Neural progenitor cell (in vitro differentiated cells): ENCODE measurements around the gene CYP4F2. TPM values are rescaled to one million over a fixed set of nuclear protein-coding genes. Genes with fewer than 3 reads are reported as not detected.
"Not testable (repeated sequence)": the region's sequence is repeated elsewhere in the genome, so short reads cannot be mapped to it uniquely, and the experiment has no call there.

Experiments
- DNase-seq: peaks from one replicate; pipeline ENCODE4 v3.0.0-alpha.2; 2016; ENCODE audit warnings: low spot score
- H2AFZ ChIP-seq: fragments of 200-600 bp; sonication (generic); replicated peaks from 2 replicates; pipeline ENCODE4 v1.6.1; 2016; ENCODE audit warnings: antibody characterized with exemption
- H3F3A ChIP-seq: fragments of 200-600 bp; sonication (generic); 2 replicates; pipeline ENCODE4 v1.6.1; 2016; ENCODE audit warnings: antibody characterized with exemption, low read depth
- H3K27ac ChIP-seq: fragments of 200-600 bp; sonication (generic); 2 replicates; pipeline ENCODE4 v1.5.1; 2016; ENCODE audit warnings: mild to moderate bottlenecking
- H3K27me3 ChIP-seq: fragments of 200-600 bp; sonication (generic); 2 replicates; pipeline ENCODE4 v1.6.1; 2016; ENCODE audit warnings: mild to moderate bottlenecking, moderate library complexity
- H3K36me3 ChIP-seq: fragments of 200-600 bp; sonication (generic); 2 replicates; pipeline ENCODE4 v1.5.1; 2016
- H3K4me1 ChIP-seq: fragments of 200-600 bp; sonication (generic); 2 replicates; pipeline ENCODE4 v1.6.1; 2016; ENCODE audit warnings: mixed run types
- H3K4me2 ChIP-seq: fragments of 200-600 bp; sonication (generic); 2 replicates; pipeline ENCODE4 v1.6.1; 2016
- H3K4me3 ChIP-seq: fragments of 200-600 bp; sonication (generic); 2 replicates; pipeline ENCODE4 v1.5.1; 2016
- H3K79me2 ChIP-seq: fragments of 200-600 bp; sonication (generic); 2 replicates; pipeline ENCODE4 v1.6.1; 2016; ENCODE audit warnings: low read depth
- H3K9ac ChIP-seq: fragments of 200-600 bp; sonication (generic); 2 replicates; pipeline ENCODE4 v1.6.1; 2016
- H3K9me3 ChIP-seq: fragments of 200-600 bp; sonication (generic); 2 replicates; pipeline ENCODE4 v1.5.1; 2016; ENCODE audit warnings: low read depth
- H4K20me1 ChIP-seq: fragments of 200-600 bp; sonication (generic); 2 replicates; pipeline ENCODE4 v1.6.1; 2016; ENCODE audit warnings: low read depth
- H3K27ac Mint-ChIP-seq: 3 replicates; pipeline ENCODE4 v1.8.0; 2021; ENCODE audit warnings: mixed read lengths
- H3K27me3 Mint-ChIP-seq: 2 replicates; pipeline ENCODE4 v1.8.0; 2022; ENCODE audit warnings: low read depth, mild to moderate bottlenecking, inconsistent platforms, moderate library complexity, mixed read lengths; ENCODE audit not compliant: insufficient read depth
- H3K36me3 Mint-ChIP-seq: 3 replicates; pipeline ENCODE4 v1.8.0; 2021; ENCODE audit warnings: mixed read lengths
- H3K4me1 Mint-ChIP-seq: 3 replicates; pipeline ENCODE4 v1.8.0; 2021; ENCODE audit warnings: mixed read lengths
- H3K4me3 Mint-ChIP-seq: 3 replicates; pipeline ENCODE4 v1.8.0; 2021; ENCODE audit warnings: mild to moderate bottlenecking, moderate library complexity, mixed read lengths
- H3K9me3 Mint-ChIP-seq: 3 replicates; pipeline ENCODE4 v1.8.0; 2020; ENCODE audit warnings: mixed read lengths
- EZH2 ChIP-seq: fragments of 200-600 bp; sonication (generic); IDR thresholded peaks from 2 replicates; pipeline ENCODE4 v1.6.1; 2017; ENCODE audit warnings: antibody characterized with exemption, mild to moderate bottlenecking, moderate library complexity
- EZH2phosphoT487 ChIP-seq: fragments of 200-600 bp; sonication (generic); IDR thresholded peaks from 2 replicates; pipeline ENCODE4 v1.6.1; 2017; ENCODE audit warnings: antibody characterized with exemption
- total RNA-seq: library from RNA; depleted of rRNA; stranded (reverse); fragments of >200 nt; gene quantifications from 2 replicates; pipeline ENCODE4 v1.2.3, GENCODE V29; 2015; ENCODE audit warnings: low replicate concordance
- TF ChIP-seq, protein P1 (sequence below): fragments of 200-600 bp; sonication (generic); IDR thresholded peaks from 2 replicates; pipeline ENCODE4 v1.5.1; 2017; ENCODE audit warnings: antibody characterized with exemption, mild to moderate bottlenecking

The CYP4F2 gene
- total RNA-seq, 1 donor from 2014 or later = not detected

- Histone ChIP-seq H3K9ac (no peak overlapping the region), H3K27me3 (no peaks in the 10 kb centered on the region), H3K36me3 (no peaks in the 10 kb centered on the region), H2AFZ (no peak overlapping the region), H3K4me2 (no peak overlapping the region), H3K4me1 (no peaks in the 10 kb centered on the region), H3F3A (no peaks in the 10 kb centered on the region), H3K4me3 (no peak overlapping the region), H3K79me2 (no peaks in the 10 kb centered on the region), H3K9me3 (no peaks in the 10 kb centered on the region), H3K27ac (no peak overlapping the region), H4K20me1 (no peaks in the 10 kb centered on the region)
- no peaks in the 10 kb centered on the region for H3K27me3 Mint-ChIP-seq
- H3K27ac Mint-ChIP-seq = no peak overlapping the region
- H3K4me1 Mint-ChIP-seq = no peaks in the 10 kb centered on the region
- TF ChIP-seq EZH2 (no peak), EZH2phosphoT487 (no peak)
- TF ChIP-seq, protein P1, sequence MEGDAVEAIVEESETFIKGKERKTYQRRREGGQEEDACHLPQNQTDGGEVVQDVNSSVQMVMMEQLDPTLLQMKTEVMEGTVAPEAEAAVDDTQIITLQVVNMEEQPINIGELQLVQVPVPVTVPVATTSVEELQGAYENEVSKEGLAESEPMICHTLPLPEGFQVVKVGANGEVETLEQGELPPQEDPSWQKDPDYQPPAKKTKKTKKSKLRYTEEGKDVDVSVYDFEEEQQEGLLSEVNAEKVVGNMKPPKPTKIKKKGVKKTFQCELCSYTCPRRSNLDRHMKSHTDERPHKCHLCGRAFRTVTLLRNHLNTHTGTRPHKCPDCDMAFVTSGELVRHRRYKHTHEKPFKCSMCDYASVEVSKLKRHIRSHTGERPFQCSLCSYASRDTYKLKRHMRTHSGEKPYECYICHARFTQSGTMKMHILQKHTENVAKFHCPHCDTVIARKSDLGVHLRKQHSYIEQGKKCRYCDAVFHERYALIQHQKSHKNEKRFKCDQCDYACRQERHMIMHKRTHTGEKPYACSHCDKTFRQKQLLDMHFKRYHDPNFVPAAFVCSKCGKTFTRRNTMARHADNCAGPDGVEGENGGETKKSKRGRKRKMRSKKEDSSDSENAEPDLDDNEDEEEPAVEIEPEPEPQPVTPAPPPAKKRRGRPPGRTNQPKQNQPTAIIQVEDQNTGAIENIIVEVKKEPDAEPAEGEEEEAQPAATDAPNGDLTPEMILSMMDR = no peak
- H3K36me3 Mint-ChIP-seq = no peaks in the 10 kb centered on the region
- DNase-seq = no peak
- H3K4me3 Mint-ChIP-seq = no peak overlapping the region
- peaks cover 16% of the 10 kb centered on the region for H3K9me3 Mint-ChIP-seq
Measured at GRCh38 chr19:15891434-15891833, 6.4 kb downstream of the CYP4F2 start.

- H3F3A ChIP-seq, H3K4me2 ChIP-seq, H3K4me3 ChIP-seq, H3K27ac ChIP-seq, H3K9me3 Mint-ChIP-seq, H3K27me3 Mint-ChIP-seq, H3K36me3 ChIP-seq, H3K4me1 Mint-ChIP-seq, H3K9ac ChIP-seq, H3K27me3 ChIP-seq, DNase-seq, H3K4me3 Mint-ChIP-seq, H2AFZ ChIP-seq, H3K27ac Mint-ChIP-seq, H3K4me1 ChIP-seq, H3K9me3 ChIP-seq, H3K36me3 Mint-ChIP-seq, H4K20me1 ChIP-seq, H3K79me2 ChIP-seq: not testable (repeated sequence)
Measured at GRCh38 chr19:15889339-15889738, 8.5 kb downstream of the CYP4F2 start.

DNA sequence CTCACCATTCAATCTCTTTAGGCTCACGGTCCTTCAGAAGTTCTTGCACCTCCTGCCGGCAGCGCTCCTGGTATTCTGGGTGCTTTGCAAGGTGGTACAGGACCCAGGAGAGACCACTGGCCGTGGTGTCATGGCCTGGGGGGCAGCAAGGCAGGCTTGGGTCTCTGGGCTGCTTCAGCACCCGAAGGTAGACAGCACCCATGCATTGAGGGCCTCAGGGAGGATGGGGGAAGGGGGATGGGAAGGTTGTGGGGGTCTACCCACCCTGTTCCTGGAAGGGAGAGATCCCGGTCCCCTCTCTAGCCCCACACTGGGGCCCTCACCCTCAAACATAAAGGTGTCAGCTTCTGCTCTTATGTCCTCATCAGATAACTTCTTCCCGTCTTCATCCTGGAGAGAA is 12.0 kb downstream of the CYP4F2 start:
- Mint-ChIP-seq H3K4me1 (no peaks in the 10 kb centered on the region), H3K9me3 (peaks cover 4% of the 10 kb centered on the region), H3K4me3 (no peak overlapping the region), H3K27ac (no peak overlapping the region), H3K27me3 (peaks cover 2% of the 10 kb centered on the region), H3K36me3 (no peaks in the 10 kb centered on the region)
- H3K4me1 ChIP-seq = no peaks in the 10 kb centered on the region
- no peak overlapping the region for H2AFZ ChIP-seq
- H3K4me3 ChIP-seq = no peak overlapping the region
- no peak for DNase-seq
- no peaks in the 10 kb centered on the region for H3K27me3 ChIP-seq
- H3K79me2 ChIP-seq = no peaks in the 10 kb centered on the region
- H3K4me2 ChIP-seq = no peak overlapping the region
- no peak overlapping the region for H3K27ac ChIP-seq
- H4K20me1 ChIP-seq = no peaks in the 10 kb centered on the region
- no peaks in the 10 kb centered on the region for H3K9me3 ChIP-seq
- no peak overlapping the region for H3K9ac ChIP-seq
- TF ChIP-seq, protein P1 = no peak
- TF ChIP-seq EZH2phosphoT487 = no peak
- no peak for TF ChIP-seq EZH2
- H3K36me3 ChIP-seq = no peaks in the 10 kb centered on the region
- no peaks in the 10 kb centered on the region for H3F3A ChIP-seq

GRCh38 chr19:15885167-15885566 is 12.7 kb downstream of the CYP4F2 start:
- Histone ChIP-seq H3K9me3 (no peaks in the 10 kb centered on the region), H3K4me2 (no peak overlapping the region), H3K79me2 (no peaks in the 10 kb centered on the region), H3F3A (no peaks in the 10 kb centered on the region), H3K27ac (no peak overlapping the region), H3K4me3 (no peak overlapping the region), H4K20me1 (no peaks in the 10 kb centered on the region), H3K36me3 (no peaks in the 10 kb centered on the region), H3K27me3 (no peaks in the 10 kb centered on the region), H3K9ac (no peak overlapping the region), H3K4me1 (no peaks in the 10 kb centered on the region), H2AFZ (no peak overlapping the region)
- TF ChIP-seq, protein P1 = no peak
- TF ChIP-seq EZH2 = no peak
- TF ChIP-seq EZH2phosphoT487 = no peak
- Mint-ChIP-seq H3K4me1 (no peaks in the 10 kb centered on the region), H3K27ac (no peak overlapping the region), H3K9me3 (peaks cover 4% of the 10 kb centered on the region), H3K27me3 (peaks cover 2% of the 10 kb centered on the region), H3K4me3 (no peak overlapping the region), H3K36me3 (no peaks in the 10 kb centered on the region)
- no peak for DNase-seq

DNA sequence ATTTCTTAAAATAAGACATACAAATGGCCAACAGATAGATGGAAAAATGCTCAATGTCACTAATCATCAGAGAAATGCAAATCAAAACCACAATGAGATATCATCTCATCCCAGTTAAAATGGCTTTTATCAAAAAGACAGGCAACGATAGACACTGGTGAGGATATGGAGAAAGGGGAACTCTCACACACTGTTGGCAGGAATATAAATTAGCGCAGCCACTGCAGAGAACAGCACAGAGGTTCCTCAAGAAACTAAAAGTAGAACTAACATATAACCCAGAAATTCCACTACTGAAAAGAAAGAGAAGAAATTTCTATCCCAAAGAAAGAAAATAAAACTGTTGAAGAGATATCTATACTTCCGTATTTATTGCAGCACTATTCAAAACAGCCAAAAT is 14.5 kb downstream of the CYP4F2 start:
- not testable (repeated sequence) for H3K4me1 Mint-ChIP-seq, H4K20me1 ChIP-seq, H3K27me3 ChIP-seq, H3K27ac Mint-ChIP-seq, H3K79me2 ChIP-seq, H3K9ac ChIP-seq, DNase-seq, H3K36me3 ChIP-seq, H3K36me3 Mint-ChIP-seq, H3K27me3 Mint-ChIP-seq, H3K27ac ChIP-seq, H3K9me3 Mint-ChIP-seq, H3K4me3 ChIP-seq, H3K9me3 ChIP-seq, H2AFZ ChIP-seq, H3K4me2 ChIP-seq, H3K4me1 ChIP-seq, H3K4me3 Mint-ChIP-seq, H3F3A ChIP-seq
